ENCODE data around the gene EDIL3. TPM values are rescaled to one million over a fixed set of nuclear protein-coding genes. Genes with fewer than 3 reads are reported as not detected.

Gene EDIL3
- total and polyA plus RNA-seq, 2 of the 13 experiments (the other 11 are each of a cell fraction or from before 2014, with no cell fraction given), result 0.01 TPM; not detected in 1

DNA sequence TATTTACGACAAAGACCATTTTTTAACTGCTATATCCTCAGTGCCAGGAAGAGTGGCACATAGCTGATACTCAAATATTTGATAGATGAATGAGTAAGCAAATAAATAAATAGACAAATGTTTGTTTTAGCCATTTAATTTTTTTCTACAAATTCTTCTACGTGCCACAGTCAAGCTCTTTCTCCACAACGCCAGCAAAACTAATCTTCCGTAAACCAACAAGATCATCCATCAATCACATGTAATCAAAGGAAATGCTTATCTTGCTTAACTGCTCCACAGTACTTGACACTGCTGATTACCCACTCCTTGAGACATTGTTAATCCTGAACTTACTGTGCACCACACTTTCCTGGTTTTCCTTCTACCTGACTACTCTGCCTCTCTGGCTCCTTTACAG is 136.7 kb downstream of the EDIL3 start (continued):
- TF ChIP-seq, protein P1, sequence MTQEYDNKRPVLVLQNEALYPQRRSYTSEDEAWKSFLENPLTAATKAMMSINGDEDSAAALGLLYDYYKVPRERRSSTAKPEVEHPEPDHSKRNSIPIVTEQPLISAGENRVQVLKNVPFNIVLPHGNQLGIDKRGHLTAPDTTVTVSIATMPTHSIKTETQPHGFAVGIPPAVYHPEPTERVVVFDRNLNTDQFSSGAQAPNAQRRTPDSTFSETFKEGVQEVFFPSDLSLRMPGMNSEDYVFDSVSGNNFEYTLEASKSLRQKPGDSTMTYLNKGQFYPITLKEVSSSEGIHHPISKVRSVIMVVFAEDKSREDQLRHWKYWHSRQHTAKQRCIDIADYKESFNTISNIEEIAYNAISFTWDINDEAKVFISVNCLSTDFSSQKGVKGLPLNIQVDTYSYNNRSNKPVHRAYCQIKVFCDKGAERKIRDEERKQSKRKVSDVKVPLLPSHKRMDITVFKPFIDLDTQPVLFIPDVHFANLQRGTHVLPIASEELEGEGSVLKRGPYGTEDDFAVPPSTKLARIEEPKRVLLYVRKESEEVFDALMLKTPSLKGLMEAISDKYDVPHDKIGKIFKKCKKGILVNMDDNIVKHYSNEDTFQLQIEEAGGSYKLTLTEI (CRISPR knock-in tag; conservative IDR thresholded peaks at IDR 0.05), result no peak
- no peak for TF ChIP-seq BCL6 (CRISPR knock-in tag; IDR thresholded peaks at IDR 0.05)

DNA sequence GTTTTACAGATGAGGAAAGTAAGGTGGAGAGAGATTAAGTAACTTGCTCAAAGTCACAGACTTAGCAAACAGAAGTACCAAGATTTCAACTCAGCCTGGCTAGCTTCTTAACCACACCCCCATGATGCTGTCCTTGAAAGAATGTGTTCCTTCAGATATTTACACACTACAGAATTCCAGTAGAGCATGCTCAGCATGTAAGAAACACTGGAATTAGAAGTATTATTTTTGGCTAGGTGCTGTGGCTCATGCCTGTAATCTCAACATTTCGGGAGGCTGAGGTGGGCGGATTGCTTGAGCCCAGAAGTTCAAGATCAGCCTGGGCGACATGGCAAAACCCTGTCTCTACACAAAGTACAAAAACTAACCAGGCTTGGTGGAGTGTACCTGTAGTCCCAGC is 142.4 kb downstream of the EDIL3 start:
- no peaks in the 10 kb centered on the region for H4K20me1 ChIP-seq (ENCODE audit: insufficient read depth, low read length)
- H3K9me3 ChIP-seq (ENCODE audit: low read length), result no peaks in the 10 kb centered on the region
- H3K36me3 ChIP-seq (replicated peaks in 1 of 2; ENCODE audit: control insufficient read depth in 1 of 2, insufficient read depth in 2 of 2, low read length in 2 of 2), result no peaks in the 10 kb centered on the region
- H3K27ac ChIP-seq (ENCODE audit: extremely low read length, insufficient read depth, low read length), result no peak overlapping the region
- ATAC-seq, result no peak
- no peaks in the 10 kb centered on the region for H3K4me1 ChIP-seq (ENCODE audit: insufficient read depth, low read length)
- no peak overlapping the region for H3K9ac ChIP-seq (ENCODE audit: insufficient read depth, low read depth, low read length)
- intact Hi-C loops (cut with micrococcal nuclease; ENCODE audit: unreplicated experiment), result no loop called here
- WGBS (ENCODE audit: low lambda C conversion rate), result 71% methylated on average over 3 of the region's 3 CpGs
- no peaks in the 10 kb centered on the region for H3K27me3 ChIP-seq (ENCODE audit: control insufficient read depth in 1 of 2, insufficient read depth in 2 of 2, low read length in 2 of 2)
- in situ Hi-C loops (cut with HindIII; ENCODE audit: extremely low pct_ligation_motif_present, low pct_unique_long_range_greater_than_20kb), result no loop called here
- DNase-seq (ENCODE audit: low spot score), result no peak
- POLR2A ChIA-PET, result no interaction called here
- BruUV-seq (replicated peaks), result no TSS peak
- H2AFZ ChIP-seq (ENCODE audit: low read length), result no peak overlapping the region
- no peaks in the 10 kb centered on the region for H3K79me2 ChIP-seq (ENCODE audit: insufficient read depth, low read length)
- H3K4me2 ChIP-seq (ENCODE audit: low read depth, low read length), result no peak overlapping the region
- H3K4me3 ChIP-seq (replicated peaks in 1 of 3; ENCODE audit: insufficient read depth in 1 of 3, low read depth in 2 of 3, low read length in 3 of 3), result no peak overlapping the region
- CTCF ChIA-PET (ENCODE audit: low intra/inter-chr PET ratio, low total read pairs), result no interaction called here
- no peak for FAIRE-seq
- TF ChIP-seq ZKSCAN5 (CRISPR knock-in tag; IDR thresholded peaks at IDR 0.05) (no peak), YEATS4 (CRISPR knock-in tag; IDR thresholded peaks at IDR 0.05; ENCODE audit: borderline replicate concordance) (no peak), HOXA7 (CRISPR knock-in tag; IDR thresholded peaks at IDR 0.05) (no peak)
- TF ChIP-seq, protein P2, sequence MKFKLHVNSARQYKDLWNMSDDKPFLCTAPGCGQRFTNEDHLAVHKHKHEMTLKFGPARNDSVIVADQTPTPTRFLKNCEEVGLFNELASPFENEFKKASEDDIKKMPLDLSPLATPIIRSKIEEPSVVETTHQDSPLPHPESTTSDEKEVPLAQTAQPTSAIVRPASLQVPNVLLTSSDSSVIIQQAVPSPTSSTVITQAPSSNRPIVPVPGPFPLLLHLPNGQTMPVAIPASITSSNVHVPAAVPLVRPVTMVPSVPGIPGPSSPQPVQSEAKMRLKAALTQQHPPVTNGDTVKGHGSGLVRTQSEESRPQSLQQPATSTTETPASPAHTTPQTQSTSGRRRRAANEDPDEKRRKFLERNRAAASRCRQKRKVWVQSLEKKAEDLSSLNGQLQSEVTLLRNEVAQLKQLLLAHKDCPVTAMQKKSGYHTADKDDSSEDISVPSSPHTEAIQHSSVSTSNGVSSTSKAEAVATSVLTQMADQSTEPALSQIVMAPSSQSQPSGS (CRISPR knock-in tag; IDR thresholded peaks at IDR 0.05), result no peak
- TF ChIP-seq, protein P3, sequence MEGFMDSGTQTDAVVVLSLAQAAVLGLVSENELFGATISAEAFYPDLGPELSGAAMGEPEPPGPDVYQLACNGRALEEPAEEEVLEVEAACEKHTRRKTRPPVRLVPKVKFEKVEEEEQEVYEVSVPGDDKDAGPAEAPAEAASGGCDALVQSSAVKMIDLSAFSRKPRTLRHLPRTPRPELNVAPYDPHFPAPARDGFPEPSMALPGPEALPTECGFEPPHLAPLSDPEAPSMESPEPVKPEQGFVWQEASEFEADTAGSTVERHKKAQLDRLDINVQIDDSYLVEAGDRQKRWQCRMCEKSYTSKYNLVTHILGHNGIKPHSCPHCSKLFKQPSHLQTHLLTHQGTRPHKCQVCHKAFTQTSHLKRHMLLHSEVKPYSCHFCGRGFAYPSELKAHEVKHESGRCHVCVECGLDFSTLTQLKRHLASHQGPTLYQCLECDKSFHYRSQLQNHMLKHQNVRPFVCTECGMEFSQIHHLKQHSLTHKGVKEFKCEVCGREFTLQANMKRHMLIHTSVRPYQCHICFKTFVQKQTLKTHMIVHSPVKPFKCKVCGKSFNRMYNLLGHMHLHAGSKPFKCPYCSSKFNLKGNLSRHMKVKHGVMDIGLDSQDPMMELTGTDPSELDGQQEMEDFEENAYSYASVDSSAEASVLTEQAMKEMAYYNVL (CRISPR knock-in tag; IDR thresholded peaks at IDR 0.05; ENCODE audit: borderline replicate concordance), result no peak
- TF ChIP-seq, protein P4, sequence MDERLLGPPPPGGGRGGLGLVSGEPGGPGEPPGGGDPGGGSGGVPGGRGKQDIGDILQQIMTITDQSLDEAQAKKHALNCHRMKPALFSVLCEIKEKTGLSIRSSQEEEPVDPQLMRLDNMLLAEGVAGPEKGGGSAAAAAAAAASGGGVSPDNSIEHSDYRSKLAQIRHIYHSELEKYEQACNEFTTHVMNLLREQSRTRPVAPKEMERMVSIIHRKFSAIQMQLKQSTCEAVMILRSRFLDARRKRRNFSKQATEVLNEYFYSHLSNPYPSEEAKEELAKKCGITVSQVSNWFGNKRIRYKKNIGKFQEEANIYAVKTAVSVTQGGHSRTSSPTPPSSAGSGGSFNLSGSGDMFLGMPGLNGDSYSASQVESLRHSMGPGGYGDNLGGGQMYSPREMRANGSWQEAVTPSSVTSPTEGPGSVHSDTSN (CRISPR knock-in tag; IDR thresholded peaks at IDR 0.05), result no peak
- TF ChIP-seq, protein P5, sequence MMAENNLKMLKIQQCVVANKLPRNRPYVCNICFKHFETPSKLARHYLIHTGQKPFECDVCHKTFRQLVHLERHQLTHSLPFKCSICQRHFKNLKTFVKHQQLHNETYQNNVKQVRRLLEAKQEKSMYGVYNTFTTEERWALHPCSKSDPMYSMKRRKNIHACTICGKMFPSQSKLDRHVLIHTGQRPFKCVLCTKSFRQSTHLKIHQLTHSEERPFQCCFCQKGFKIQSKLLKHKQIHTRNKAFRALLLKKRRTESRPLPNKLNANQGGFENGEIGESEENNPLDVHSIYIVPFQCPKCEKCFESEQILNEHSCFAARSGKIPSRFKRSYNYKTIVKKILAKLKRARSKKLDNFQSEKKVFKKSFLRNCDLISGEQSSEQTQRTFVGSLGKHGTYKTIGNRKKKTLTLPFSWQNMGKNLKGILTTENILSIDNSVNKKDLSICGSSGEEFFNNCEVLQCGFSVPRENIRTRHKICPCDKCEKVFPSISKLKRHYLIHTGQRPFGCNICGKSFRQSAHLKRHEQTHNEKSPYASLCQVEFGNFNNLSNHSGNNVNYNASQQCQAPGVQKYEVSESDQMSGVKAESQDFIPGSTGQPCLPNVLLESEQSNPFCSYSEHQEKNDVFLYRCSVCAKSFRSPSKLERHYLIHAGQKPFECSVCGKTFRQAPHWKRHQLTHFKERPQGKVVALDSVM (CRISPR knock-in tag; IDR thresholded peaks at IDR 0.05), result no peak

Data from HepG2 (cell line).